NCI-H1436 treated with DMSO at 0.1 percent for 48 hours (cell line): Measurements from ENCODE around the gene SYK.

ENCODE experiments used
- DNase-seq: peaks from one replicate; lab custom pipeline; 2025; lab: John Stamatoyannopoulos, UW

Gene SYK

DNA sequence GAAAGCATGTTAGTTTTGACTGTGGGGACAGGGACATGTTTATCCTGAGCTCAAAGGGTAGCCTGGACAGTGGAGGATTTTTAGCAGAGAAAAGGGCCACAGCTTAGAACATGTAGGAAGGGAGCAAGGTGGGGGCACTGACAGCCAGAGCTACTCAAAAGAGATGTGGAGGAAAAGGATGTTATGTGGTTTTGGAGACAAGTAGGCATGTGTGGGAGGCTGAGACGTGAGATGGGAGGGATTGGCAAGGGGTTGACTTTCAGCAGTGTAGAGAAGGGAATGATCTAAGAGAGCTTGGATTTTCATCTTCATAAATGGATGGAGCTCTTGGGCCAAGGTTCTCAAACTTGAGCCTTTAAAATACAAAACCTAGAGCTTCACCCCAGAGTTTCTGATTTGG lies 24.0 kb downstream of the SYK start:
- DNase-seq, result no peak

DNA sequence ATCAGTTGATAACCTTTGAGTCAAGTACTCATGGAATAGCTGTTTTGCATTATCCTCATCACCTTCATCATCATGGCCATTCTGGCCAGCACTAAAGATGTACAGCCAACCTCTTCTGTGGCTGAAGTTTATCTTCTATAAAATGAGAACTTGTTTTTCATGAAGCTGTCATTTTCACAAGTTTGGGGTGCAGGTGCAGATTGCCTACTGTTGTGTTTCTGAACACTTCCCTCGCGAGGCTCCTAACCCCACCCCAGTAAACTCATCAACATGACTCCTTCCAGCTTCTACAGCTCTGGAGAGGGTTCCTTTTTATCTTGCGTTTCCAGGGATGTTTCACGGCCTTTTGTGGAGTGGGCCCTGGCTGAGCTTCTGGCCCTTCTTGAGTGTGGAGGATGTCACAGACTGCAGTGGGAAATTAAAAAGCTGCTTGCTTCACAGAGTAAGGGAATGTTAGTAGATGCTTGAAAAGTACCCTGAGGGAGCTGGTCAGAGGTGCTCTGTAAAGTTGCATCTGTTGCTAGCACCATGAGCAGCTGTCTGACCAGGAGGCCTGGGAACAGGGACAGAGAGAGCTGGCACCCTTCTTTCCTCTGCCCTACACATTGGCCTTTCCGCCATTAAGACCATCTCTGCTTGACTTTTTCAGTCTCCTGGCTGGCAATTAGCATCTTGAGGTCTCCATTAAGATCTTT lies 24.9 kb downstream of the SYK start:
- DNase-seq, result no peak

DNA sequence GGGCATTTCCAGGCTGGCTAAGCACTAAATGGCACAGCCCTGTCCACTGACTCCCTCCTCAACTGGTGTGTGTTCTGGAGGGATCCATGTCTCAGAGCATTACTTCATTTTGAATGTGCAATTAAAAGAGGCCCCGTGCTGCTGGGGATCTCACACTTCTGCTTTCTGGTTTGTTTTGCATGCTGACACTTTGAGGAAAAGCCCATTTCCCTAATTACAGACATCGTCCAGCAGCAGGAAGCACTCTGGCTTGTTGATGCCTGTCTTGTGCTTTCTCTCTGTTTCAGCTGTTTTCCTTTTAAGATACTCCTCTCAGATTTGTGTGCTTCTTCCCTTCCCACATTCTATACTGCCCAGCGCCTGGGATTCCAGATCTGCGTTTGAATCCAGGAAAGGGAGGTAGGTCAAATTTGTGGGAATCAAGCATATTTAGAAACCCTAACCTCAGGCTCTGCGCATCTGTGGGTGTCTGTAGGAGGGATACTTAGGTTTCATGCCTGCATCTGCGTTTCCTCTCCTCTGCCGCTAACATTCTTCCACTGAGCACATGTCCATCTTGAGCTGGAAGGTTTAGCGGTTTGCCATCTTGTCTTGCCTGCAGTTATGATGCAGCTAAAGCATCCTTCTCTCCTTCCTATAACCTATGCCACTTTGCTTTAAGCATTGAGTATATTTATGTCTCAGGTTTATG lies 25.7 kb downstream of the SYK start:
- no peak for DNase-seq

DNA sequence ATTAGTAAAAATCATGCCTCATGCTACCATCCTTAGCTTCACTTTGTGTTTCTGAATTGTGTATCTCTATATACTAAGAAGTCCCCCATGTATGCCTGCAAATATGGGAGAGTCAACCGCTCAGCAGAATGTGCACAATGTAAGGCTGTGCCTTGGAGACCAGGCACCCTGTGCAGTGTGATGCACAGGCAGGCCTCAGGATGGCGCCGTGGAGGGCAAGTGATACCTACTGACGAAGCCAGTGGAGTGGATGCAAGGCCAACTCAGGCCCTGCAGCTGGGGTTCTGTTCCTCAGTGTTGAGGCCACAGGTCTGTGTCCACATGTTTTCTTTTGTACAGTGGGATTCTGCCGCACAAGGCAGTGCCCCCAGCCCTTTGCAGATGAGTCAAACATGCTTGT lies 28.4 kb downstream of the SYK start:
- DNase-seq, result no peak

DNA sequence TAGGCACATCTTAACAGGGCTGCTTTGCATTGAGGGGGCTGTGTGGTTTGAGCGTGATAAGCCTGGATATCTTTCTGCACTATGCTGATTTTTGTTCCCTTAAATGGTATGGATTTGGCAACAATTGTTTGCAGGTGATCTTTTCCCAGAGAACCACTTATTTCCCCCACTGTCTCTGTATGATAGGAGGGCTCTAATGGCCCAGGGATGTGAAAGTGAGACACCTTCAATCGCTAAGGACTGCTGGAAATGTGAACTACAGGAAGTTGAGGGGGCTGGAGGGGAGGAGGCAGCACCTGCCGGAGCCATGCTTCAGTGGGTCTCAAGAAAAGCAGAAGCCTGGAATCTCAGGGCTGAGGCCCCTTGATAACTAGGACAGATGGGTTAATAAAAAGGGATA lies 29.4 kb downstream of the SYK start:
- peak; percentile 53 for DNase-seq

DNA sequence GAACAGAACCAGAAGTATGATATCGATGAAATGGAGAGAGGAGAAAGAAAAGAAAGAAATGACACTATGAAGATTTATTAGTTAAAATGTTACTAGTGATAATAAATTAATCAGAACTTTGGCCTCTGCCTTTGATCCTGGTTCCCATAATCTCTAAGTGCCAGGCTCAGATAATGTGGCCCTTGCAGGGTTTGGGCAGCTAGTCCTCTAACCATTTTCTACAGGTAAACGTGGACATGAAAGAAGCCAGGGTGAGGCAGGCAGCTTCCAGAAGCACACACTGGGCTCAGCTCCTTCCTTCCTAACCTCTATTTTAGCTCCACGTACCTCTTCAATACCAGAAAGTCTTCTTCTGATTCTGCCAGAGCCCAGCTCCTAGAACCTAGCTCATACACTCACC lies 30.6 kb downstream of the SYK start:
- no peak for DNase-seq

DNA sequence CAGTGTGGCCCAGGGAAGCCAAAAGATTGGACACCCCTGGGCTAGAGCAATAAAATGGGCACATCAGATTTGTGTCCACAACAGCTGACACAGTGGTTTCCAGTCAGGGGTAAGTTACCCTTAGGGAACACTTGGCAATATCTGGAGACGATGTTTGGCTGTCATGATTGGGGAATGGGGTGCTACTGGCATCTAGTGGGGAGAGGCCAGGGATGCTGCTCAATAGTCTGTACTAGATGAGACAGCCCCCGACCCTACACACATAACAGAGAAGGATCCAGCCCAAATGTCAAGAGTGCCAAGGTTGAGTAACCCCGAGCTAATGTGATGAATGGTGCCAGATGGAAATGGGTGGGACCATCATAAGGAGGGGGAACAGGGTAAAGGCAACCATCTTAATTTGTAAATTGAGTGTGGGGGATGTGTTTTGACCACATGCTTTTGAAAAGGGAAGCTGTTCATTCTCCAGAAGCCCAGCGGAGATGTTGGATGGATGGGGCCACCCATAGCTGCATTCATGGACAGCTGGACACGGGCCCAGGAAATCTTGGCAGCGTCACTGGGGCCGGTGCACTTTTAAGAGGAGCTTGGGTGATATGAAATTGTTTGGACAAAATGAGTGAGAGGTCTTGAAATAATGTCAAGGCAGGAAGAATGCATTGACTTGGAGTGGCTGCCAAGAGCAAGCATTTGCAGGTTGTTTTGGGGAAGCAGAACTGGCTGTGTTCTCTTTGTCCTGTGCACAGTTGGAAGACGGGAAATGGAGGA lies 33.4 kb downstream of the SYK start:
- DNase-seq, result no peak

DNA sequence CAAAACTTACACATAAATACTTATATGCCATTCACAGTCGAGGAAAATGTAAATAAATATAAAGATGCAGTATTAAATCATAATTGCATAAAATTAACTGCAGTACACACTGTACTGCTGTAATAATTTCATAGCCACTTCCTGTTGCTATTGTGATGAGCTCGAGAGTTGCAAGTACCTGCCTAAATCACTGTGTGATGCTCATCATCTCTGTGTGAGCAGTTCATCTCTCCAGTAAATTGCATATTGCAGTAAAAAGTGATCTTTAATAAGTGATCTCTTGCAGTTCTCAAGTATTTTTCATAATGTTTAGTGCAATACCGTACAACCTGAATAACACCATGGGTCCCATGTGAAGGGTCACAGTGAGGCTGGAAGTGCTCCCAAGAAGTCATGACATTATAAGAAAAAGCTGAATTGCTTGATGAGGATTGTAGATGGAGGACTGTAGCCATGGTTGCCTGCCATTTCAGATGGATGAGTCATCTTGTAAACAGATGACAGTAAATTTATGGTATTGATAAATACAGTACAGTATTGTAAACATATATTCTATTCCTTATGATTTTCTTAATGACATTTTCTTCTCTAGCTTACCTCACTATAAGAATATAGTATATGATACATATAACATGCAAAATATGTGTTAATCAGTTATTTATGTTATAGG lies 34.9 kb downstream of the SYK start:
- no peak for DNase-seq

DNA sequence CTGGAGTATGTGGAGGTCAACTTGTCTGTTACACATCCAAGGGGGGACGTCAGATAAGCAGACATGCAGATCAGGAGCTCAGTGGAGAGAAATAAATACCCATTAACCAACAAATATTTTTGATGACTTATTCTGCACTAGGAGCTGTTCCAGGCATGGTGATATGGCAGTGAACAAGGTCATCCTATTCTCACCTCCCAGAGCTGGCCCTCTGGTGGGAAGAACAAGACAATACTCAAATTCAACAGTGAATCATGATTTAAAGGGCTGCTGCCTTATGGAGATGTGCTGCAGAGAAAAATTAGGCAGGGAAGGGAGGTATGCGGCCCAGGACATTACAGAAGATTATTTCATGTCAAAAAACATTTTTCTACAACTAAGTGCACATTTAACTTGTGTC lies 36.5 kb downstream of the SYK start:
- no peak for DNase-seq

DNA sequence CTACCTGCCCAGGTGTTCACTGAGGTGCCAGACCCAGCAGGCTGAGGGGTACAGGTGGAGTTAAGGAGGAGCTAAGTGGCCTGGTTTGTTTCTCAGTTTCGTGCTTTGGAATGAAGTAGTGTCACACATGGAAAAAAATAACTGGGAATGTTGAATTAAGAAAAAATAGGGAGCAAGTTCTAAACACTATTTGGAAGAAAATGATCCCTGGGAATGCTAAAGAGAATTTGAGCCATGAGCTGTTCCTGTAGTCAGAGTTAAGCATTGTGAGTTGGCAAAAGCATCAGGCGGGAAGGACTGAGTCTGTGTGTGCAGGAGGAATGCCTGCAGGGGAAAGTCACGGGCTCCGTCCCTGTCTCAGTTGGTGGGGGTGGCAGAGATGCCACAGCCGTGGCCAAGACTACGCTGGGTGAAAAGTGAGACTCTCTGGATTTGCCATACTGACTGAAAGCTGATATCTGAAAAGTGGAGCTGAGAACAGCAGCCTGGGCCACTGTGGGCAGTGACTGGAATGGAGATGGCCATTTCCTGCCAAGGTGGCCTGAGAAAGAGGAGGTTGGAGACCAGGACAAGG lies 37.0 kb downstream of the SYK start:
- no peak for DNase-seq

DNA sequence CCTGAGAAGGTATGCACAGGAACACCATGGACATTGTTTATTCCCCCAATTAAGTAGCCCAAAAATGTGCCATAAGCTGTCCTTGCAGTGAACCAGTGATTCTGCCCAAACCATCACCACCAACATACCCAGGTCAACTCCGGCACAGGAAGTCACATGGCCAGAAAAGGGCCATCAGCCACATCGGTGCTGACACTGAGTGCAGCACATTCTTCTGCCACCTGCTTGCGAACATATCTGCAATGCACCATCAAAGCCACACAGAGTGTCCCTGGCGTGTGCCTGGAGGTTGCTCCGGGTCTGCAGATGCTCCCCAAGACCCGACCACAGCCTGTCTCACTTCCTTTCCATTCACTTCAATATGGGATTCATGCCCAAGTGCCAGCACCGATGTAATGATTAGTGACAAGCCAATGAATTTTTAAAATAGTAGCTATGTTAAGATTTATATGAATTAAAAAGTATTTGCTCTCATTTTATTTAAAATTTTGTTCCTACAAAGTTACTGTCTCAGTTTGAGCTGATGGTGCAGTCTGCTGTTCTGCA lies 37.6 kb downstream of the SYK start:
- DNase-seq, result no peak

DNA sequence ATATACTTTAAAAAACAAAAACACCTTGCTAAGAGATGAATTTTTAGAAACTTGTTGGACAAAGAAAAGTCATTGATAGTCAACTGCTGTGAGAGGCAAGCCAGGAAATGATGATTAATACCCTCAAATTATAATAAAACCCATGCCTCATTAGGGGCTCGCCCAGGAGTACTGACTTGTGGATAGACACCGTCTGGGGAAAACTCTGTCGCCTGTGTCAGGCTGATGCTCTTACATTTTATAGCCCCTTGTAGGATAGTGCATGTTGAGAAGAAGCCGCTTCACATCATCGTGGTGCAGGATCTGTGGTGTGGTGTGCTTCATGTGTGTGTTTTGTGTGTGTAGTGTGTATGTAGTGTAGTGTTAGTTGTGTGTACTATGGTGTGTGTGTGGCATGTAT lies 39.1 kb downstream of the SYK start:
- DNase-seq, result no peak

DNA sequence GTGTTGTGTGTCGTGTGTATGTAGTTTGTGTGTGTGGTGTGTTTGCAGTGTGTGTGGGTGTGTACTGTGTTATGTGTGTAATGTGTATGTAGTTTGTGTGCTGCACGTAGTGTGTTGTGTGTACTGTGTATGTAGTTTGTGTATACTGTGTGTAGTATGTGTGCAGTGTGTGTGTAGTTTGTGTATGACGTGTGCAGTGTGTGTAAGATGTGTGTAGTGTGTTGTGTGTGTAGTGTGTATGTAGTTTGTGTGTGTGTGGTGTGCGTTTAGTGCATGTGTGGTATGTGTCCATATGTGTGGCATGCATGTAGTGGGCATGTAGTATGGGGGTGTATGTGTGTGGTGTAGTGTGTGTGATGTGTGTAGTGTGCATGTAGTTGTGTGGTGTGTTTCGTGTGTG lies 39.6 kb downstream of the SYK start:
- no peak for DNase-seq

DNA sequence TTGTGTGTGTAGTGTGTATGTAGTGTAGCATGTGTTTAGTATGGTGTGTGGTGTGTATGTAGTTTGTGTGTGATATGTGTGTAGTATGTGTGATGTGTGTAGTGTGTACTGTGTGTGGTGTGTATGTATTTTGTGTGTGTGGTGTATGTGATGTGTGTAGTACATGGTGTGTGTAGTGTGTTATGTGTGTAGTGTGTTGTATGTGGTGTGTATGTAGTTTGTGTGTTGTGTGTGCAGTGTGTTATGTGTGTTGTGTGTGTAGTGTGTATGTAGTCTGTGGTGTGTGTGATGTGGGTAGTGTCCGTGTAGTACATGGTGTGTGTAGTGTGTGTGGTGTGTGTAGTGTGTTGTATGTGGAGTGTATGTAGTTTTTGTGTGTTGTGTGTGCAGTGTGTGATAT lies 40.0 kb downstream of the SYK start:
- DNase-seq, result no peak

DNA sequence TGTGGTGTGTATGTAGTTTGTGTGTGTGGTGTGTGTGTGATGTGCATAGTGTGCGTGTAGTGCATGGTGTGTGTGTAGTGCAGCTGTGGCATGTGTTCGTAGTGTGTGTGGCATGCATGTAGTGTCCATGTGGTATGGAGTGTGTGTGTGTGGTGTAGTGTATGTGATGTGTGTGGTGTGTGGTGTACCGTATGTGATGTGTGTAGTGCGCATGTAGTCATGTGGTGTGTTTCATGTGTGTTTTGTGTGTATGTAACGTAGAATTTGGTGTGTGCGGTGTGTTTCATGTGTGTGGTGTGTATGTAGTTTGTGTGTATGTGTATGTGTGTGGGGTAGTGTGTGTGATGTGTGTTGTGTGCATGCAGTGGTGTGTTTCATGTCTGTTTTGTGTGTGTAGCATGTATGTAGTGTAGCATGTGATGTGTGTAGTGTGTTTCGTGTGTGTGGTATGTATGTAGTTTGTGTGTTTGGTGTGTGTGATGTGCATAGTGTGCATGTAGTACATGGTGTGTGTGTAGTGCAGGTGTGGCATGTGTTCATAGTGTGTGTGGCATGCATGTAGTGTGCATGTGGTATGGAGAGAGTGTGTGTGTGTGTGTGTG lies 40.7 kb downstream of the SYK start:
- DNase-seq, result no peak

DNA sequence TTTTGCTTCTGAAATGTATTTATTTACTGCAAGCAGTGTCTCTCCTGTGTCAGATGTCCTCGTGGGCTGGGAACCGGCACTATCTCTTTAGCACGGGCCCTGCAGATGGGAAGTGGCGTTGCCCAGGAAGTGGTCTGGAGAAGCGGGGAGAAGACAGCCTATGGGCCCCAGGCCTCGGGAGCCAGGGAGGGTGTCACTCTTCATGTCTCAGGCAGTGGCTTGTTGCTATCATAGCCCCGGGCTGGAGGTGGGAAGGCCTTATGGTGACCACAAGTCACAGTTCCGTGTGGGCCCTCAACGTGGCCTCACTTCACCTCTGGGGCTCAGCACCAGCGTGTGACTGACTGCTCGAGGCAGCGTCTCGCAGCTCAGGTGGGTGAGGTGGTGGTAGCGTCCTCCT lies 41.4 kb downstream of the SYK start:
- no peak for DNase-seq

DNA sequence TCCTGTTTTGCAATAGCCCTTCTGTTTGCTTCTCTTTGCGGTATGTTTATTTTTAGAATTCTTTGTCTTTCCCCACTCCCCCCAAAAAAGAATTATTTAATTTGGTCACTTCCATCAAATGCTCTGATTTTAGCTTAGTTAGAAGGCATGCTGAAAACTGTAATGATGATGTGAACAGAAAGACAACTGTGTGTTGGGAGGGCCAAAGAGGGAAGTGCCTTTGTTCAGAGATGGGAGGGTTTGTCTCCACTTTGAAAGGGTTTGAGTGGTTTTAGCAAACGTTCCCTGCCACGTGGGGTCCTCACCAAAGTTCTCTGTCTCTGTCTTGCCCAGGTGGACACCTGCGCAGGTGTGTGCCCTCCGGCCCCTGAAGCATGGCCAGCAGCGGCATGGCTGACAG lies 41.9 kb downstream of the SYK start:
- no peak for DNase-seq

DNA sequence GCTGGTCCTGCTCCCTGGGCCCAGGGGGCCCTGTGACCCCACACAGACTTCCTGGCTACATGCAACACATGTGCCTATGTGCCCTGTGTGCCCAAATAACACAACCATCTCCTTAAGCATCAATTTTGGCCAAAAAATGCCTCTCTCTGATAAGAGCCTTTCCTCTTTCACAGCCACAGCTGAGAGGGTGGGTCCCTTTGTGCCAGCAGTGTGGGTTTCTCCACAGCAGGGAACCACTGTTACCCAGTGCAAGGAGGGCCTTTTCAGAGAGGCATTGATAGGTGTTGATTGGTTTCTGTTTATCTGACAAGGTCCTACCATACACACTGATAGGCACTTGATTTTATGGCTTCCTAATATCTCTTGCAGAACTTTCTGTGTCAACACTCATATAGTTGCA lies 42.7 kb downstream of the SYK start:
- DNase-seq, result no peak

DNA sequence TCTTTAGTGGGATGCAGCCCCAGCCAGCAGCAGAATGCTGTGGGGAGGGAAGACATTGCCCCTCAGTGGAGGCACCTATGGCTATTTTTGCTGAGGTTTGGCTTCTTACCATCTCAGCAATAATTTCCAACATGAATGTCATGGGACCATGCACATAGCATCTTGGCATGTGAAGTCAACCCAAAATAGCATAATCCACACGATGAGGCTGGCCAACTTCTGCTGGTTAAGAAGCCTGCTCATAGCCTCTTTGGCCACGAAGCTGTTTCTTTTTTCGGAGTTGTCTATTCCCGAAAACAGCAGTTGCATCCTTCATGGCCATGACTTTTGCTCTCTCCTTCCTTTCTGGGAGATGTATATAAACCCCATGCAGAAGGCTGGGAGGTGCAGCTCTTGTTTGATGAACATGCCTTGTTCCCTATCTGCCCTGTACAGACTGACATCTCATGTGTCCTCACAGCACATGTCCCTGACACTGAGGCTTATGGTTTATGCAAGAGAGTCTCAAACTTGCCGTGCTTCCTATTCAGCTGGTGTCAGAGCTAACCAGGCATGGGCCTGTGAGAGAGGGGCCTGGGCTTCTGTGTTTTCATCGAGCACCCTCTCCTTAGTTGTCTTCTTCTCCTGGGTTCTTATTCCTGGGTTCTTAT lies 45.3 kb downstream of the SYK start:
- no peak for DNase-seq

DNA sequence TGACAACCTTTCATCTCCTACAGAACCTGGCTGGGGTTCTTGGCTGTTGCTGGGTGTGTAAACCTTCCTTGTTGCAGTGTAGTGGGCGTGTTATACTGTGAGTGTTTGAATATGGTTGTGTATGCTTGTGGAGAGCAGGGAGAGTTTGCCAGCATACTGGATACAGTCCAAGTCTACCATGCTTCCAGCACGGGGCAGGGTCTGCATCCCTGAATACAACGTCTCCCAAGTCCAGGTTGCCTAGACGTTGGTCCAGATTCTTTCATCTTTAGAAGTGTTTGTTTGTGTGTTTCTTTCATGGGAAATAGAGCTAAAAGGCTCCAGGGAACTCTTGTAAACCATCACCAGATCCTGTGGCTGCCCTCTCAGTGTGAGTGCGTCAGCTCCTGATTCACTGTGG lies 46.4 kb downstream of the SYK start:
- no peak for DNase-seq

DNA sequence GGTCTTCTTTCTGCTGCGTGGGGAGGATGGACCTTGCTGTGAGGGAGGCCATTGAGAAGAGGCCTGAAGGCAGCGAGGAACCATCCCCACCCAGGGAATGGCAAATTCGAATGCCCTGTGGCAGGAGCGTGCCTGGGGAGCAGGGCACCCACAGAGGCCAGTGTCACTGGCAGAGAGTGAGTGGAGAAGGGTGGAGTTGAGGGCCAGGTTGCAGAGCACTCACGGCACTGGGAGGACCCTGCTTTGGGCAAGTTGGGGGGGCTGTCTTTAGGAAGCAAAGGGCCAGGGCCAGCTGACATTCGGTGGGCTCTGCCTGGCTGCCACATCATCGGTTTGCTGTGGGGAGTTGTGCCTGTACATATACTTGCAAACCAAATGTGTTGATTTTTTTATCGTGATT lies 47.2 kb downstream of the SYK start:
- DNase-seq, result no peak
